ENCODE results near the gene DISC1. TPM values are rescaled to one million over a fixed set of nuclear protein-coding genes. Genes with fewer than 3 reads are reported as not detected.

The DISC1 gene
- total and polyA plus RNA-seq, 2 donors (not counting 1 experiment from before 2014, with no cell fraction given): 2.7 to 4.3 TPM

GRCh38 chr1:231885209-231885854 lies 258.7 kb downstream of the DISC1 start:
- CTCF ChIA-PET: no interaction called here
- Histone ChIP-seq H3K27me3 (replicated peaks in 1 of 4; ENCODE audit: control extremely low read depth in 1 of 4, control insufficient read depth in 3 of 4, insufficient read depth in 4 of 4, low read length in 3 of 4) (no peaks in the 10 kb centered on the region), H3K4me1 (ENCODE audit: control insufficient read depth in 2 of 2, insufficient read depth in 2 of 2, low read length in 2 of 2) (no peaks in the 10 kb centered on the region), H2AFZ (ENCODE audit: insufficient read depth, low read depth, low read length, poor library complexity, severe bottlenecking) (no peak overlapping the region), H3K4me3 (ENCODE audit: control extremely low read depth in 1 of 5, extremely low read depth in 1 of 5, insufficient read depth in 1 of 5, low read depth in 2 of 5, low read length in 4 of 5) (no peak overlapping the region), H3K27ac (ENCODE audit: low read length in 2 of 2) (no peak overlapping the region), H3K9ac (ENCODE audit: low read length) (no peak overlapping the region), H3K4me2 (replicated peaks; ENCODE audit: low read depth, low read length, poor library complexity, severe bottlenecking) (no peak overlapping the region), H3K79me2 (ENCODE audit: control insufficient read depth, insufficient read depth, low read length) (no peaks in the 10 kb centered on the region), H3K36me3 (replicated peaks in 1 of 2; ENCODE audit: control extremely low read depth in 1 of 2, control insufficient read depth in 1 of 2, extremely low read depth in 1 of 2, insufficient read depth in 2 of 2, low read length in 1 of 2) (no peaks in the 10 kb centered on the region), H4K20me1 (ENCODE audit: control insufficient read depth, insufficient read depth, low read length, poor library complexity, severe bottlenecking) (no peaks in the 10 kb centered on the region), H3K9me3 (ENCODE audit: control extremely low read depth in 1 of 3, control insufficient read depth in 2 of 3, insufficient read depth in 1 of 3, low read length in 2 of 3) (no peaks in the 10 kb centered on the region)
- Mint-ChIP-seq H3K27ac (no peak overlapping the region), H3K27me3 (no peaks in the 10 kb centered on the region), H3K9me3 (ENCODE audit: insufficient read depth) (no peaks in the 10 kb centered on the region), H3K4me3 (no peak overlapping the region), H3K4me1 (no peaks in the 10 kb centered on the region)
- intact Hi-C loops (cut with micrococcal nuclease): no loop called here
- TF ChIP-seq EZH2 (IDR thresholded peaks at IDR 0.05; ENCODE audit: borderline replicate concordance, insufficient read depth, low read depth, low read length, poor library complexity, severe bottlenecking): no peak
- TF ChIP-seq, protein P1, sequence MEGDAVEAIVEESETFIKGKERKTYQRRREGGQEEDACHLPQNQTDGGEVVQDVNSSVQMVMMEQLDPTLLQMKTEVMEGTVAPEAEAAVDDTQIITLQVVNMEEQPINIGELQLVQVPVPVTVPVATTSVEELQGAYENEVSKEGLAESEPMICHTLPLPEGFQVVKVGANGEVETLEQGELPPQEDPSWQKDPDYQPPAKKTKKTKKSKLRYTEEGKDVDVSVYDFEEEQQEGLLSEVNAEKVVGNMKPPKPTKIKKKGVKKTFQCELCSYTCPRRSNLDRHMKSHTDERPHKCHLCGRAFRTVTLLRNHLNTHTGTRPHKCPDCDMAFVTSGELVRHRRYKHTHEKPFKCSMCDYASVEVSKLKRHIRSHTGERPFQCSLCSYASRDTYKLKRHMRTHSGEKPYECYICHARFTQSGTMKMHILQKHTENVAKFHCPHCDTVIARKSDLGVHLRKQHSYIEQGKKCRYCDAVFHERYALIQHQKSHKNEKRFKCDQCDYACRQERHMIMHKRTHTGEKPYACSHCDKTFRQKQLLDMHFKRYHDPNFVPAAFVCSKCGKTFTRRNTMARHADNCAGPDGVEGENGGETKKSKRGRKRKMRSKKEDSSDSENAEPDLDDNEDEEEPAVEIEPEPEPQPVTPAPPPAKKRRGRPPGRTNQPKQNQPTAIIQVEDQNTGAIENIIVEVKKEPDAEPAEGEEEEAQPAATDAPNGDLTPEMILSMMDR (IDR thresholded peaks at IDR 0.05): no peak
- ATAC-seq (ENCODE audit: low read depth) (no peak), DNase-seq (no peak)
- WGBS (ENCODE audit: insufficient coverage): 92% methylated on average over 3 of the region's 7 CpGs
- POLR2A ChIA-PET: no interaction called here

DNA sequence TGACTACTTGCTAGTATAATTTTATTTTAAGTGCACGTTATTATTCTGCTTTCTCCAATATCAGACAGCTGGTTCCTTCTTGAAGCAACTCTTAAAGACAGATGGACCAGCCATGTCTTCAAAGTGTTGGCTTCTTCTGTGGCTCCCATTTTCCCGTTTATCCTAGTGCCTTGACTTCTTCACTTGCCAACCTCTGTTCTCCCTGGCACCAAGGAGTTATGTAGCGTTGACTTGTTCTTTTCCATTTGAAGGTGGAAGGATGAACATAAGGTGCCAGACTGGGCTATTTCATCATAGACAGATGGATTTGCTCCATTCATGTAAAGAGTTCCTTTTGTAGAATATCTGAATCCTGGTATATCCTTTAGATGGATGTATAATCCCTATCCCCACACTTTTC lies 260.6 kb downstream of the DISC1 start:
- Mint-ChIP-seq H3K9me3 (ENCODE audit: insufficient read depth) (no peaks in the 10 kb centered on the region), H3K27ac (no peak overlapping the region), H3K4me3 (no peak overlapping the region), H3K27me3 (no peaks in the 10 kb centered on the region), H3K4me1 (no peaks in the 10 kb centered on the region)
- Histone ChIP-seq H3K9me3 (ENCODE audit: control extremely low read depth in 1 of 3, control insufficient read depth in 2 of 3, insufficient read depth in 1 of 3, low read length in 2 of 3) (no peaks in the 10 kb centered on the region), H4K20me1 (ENCODE audit: control insufficient read depth, insufficient read depth, low read length, poor library complexity, severe bottlenecking) (no peaks in the 10 kb centered on the region), H3K27ac (ENCODE audit: low read length in 2 of 2) (no peak overlapping the region), H3K27me3 (replicated peaks in 1 of 4; ENCODE audit: control extremely low read depth in 1 of 4, control insufficient read depth in 3 of 4, insufficient read depth in 4 of 4, low read length in 3 of 4) (no peaks in the 10 kb centered on the region), H3K79me2 (ENCODE audit: control insufficient read depth, insufficient read depth, low read length) (no peaks in the 10 kb centered on the region), H2AFZ (ENCODE audit: insufficient read depth, low read depth, low read length, poor library complexity, severe bottlenecking) (no peak overlapping the region), H3K9ac (ENCODE audit: low read length) (no peak overlapping the region), H3K4me3 (ENCODE audit: control extremely low read depth in 1 of 5, extremely low read depth in 1 of 5, insufficient read depth in 1 of 5, low read depth in 2 of 5, low read length in 4 of 5) (no peak overlapping the region), H3K4me2 (replicated peaks; ENCODE audit: low read depth, low read length, poor library complexity, severe bottlenecking) (no peak overlapping the region), H3K4me1 (ENCODE audit: control insufficient read depth in 2 of 2, insufficient read depth in 2 of 2, low read length in 2 of 2) (no peaks in the 10 kb centered on the region), H3K36me3 (replicated peaks in 1 of 2; ENCODE audit: control extremely low read depth in 1 of 2, control insufficient read depth in 1 of 2, extremely low read depth in 1 of 2, insufficient read depth in 2 of 2, low read length in 1 of 2) (no peaks in the 10 kb centered on the region)
- ATAC-seq (ENCODE audit: low read depth) (no peak), DNase-seq (no peak)
- POLR2A ChIA-PET: no interaction called here
- TF ChIP-seq EZH2 (IDR thresholded peaks at IDR 0.05; ENCODE audit: borderline replicate concordance, insufficient read depth, low read depth, low read length, poor library complexity, severe bottlenecking): no peak
- TF ChIP-seq, protein P1 (IDR thresholded peaks at IDR 0.05): no peak
- intact Hi-C loops (cut with micrococcal nuclease): no loop called here
- CTCF ChIA-PET: no interaction called here
- WGBS (ENCODE audit: insufficient coverage): 100% methylated on average over 2 of the region's 3 CpGs
